CD14-positive monocyte (primary cell): ENCODE data around the gene CHAT. TPM values are rescaled to one million over a fixed set of nuclear protein-coding genes. Genes with fewer than 3 reads are reported as not detected.

Experiments used
- DNase-seq, 3 donors: peaks; one replicate each; pipeline ENCODE4 v3.0.0-alpha.2; 2011 to 2022
- H2AFZ ChIP-seq: 2 replicates; pipeline ENCODE4 v1.6.0; 2012; ENCODE audit warnings: mild to moderate bottlenecking, low read depth, low read length, inconsistent platforms; ENCODE audit not compliant: insufficient read depth, poor library complexity, severe bottlenecking
- H3K27ac ChIP-seq, 2 donors: 1 replicate in 1 of 2; 2 replicates in 1 of 2; pipeline ENCODE4 v1.5.1; 2012 to 2013; ENCODE audit warnings: low read length in 2 of 2, control low read depth in 1 of 2, inconsistent platforms in 1 of 2, low read depth in 1 of 2, mild to moderate bottlenecking in 1 of 2
- H3K27me3 ChIP-seq, 2 donors: one replicate each; pipeline versions ENCODE4 v1.6.0 to v1.6.1; 2011 to 2013; ENCODE audit warnings: low read length in 2 of 2; ENCODE audit not compliant: control insufficient read depth in 2 of 2, insufficient read depth in 2 of 2
- H3K36me3 ChIP-seq, 2 donors: replicated peaks in 1 of 2; 1 replicate in 1 of 2; 2 replicates in 1 of 2; pipeline versions ENCODE4 v1.5.1 to v1.6.1; 2012 to 2013; ENCODE audit warnings: low read length in 2 of 2, control low read depth in 1 of 2, inconsistent platforms in 1 of 2, mild to moderate bottlenecking in 1 of 2; ENCODE audit not compliant: insufficient read depth in 2 of 2, control insufficient read depth in 1 of 2
- H3K4me1 ChIP-seq, 2 donors: 1 replicate in 1 of 2; 2 replicates in 1 of 2; pipeline versions ENCODE4 v1.5.1 to v1.6.1; 2012 to 2013; ENCODE audit warnings: low read length in 2 of 2, control low read depth in 1 of 2, inconsistent platforms in 1 of 2, mild to moderate bottlenecking in 1 of 2, moderate library complexity in 1 of 2; ENCODE audit not compliant: insufficient read depth in 2 of 2, control insufficient read depth in 1 of 2
- H3K4me2 ChIP-seq: replicated peaks from 2 replicates; pipeline ENCODE3; 2012; ENCODE audit warnings: low read length, moderate library complexity, mild to moderate bottlenecking; ENCODE audit not compliant: poor library complexity, severe bottlenecking; ENCODE audit errors: extremely low read depth
- H3K4me3 ChIP-seq, 3 experiments: fragments of 200-600 bp in 1 of 3; sonication (generic) in 1 of 3; replicated peaks in 1 of 3; 1 replicate in 2 of 3; 2 replicates in 1 of 3; pipeline ENCODE4 v1.5.1; 2011 to 2013; ENCODE audit warnings: low read length in 3 of 3, mild to moderate bottlenecking in 3 of 3, control low read depth in 2 of 3, low read depth in 2 of 3, inconsistent platforms in 1 of 3, moderate library complexity in 1 of 3
- H3K79me2 ChIP-seq: 2 replicates; pipeline ENCODE4 v1.6.0; 2012; ENCODE audit warnings: mild to moderate bottlenecking, control low read depth, inconsistent platforms, low read length, moderate library complexity; ENCODE audit not compliant: insufficient read depth
- H3K9ac ChIP-seq: 2 replicates; pipeline ENCODE4 v1.6.0; 2017; ENCODE audit warnings: low read length, mild to moderate bottlenecking; ENCODE audit not compliant: insufficient read depth, poor library complexity, severe bottlenecking
- H3K9me3 ChIP-seq, 2 donors: replicated peaks in 1 of 2; 1 replicate in 1 of 2; 2 replicates in 1 of 2; pipeline versions ENCODE4 v1.5.1 to v1.6.1; 2012 to 2013; ENCODE audit warnings: low read length in 2 of 2, control low read depth in 1 of 2; ENCODE audit not compliant: control insufficient read depth in 1 of 2, insufficient read depth in 1 of 2
- H4K20me1 ChIP-seq: 2 replicates; pipeline ENCODE4 v1.6.0; 2012; ENCODE audit warnings: mild to moderate bottlenecking, low read length, control low read depth, moderate library complexity; ENCODE audit not compliant: insufficient read depth
- H3K27ac Mint-ChIP-seq, 7 donors: one replicate each; pipeline ENCODE4 v1.8.0; 2020; ENCODE audit warnings: mild to moderate bottlenecking in 7 of 7, mixed read lengths in 7 of 7, moderate library complexity in 6 of 7, inconsistent platforms in 2 of 7
- H3K27me3 Mint-ChIP-seq, 3 donors: one replicate each; pipeline ENCODE4 v1.8.0; 2021 to 2022; ENCODE audit warnings: low read depth in 3 of 3, mild to moderate bottlenecking in 3 of 3, mixed read lengths in 3 of 3, moderate library complexity in 3 of 3, inconsistent platforms in 1 of 3
- H3K36me3 Mint-ChIP-seq, 2 donors: one replicate each; pipeline ENCODE4 v1.8.0; 2020; ENCODE audit warnings: mixed read lengths in 2 of 2, inconsistent platforms in 1 of 2, mild to moderate bottlenecking in 1 of 2
- H3K4me1 Mint-ChIP-seq: one replicate; pipeline ENCODE4 v1.8.0; 2020; ENCODE audit warnings: mild to moderate bottlenecking, mixed read lengths
- H3K4me3 Mint-ChIP-seq, 2 donors: one replicate each; pipeline ENCODE4 v1.8.0; 2020; ENCODE audit warnings: mild to moderate bottlenecking in 2 of 2, mixed read lengths in 2 of 2, moderate library complexity in 1 of 2
- H3K9me3 Mint-ChIP-seq, 7 donors: one replicate each; pipeline ENCODE4 v1.8.0; 2020 to 2022; ENCODE audit warnings: mixed read lengths in 7 of 7, mild to moderate bottlenecking in 6 of 7, moderate library complexity in 6 of 7, inconsistent platforms in 2 of 7
- WGBS: methylation state at CpG from one replicate; pipeline ENCODE4 v1.1.5; 2013; ENCODE audit warnings: missing lambda C conversion rate; ENCODE audit not compliant: insufficient coverage; 5-methylcytosine and 5-hydroxymethylcytosine counted together
- intact Hi-C, 2 donors: fragments of 100-400 bp; cut with micrococcal nuclease; formaldehyde crosslinking; loops; one replicate each; pipeline versions ENCODE4 v1.15.0 to v1.15.1; 2023
- polyA plus RNA-seq, 3 donors: library from polyadenylated mRNA; depleted of rRNA in 1 of 3; unstranded in 2 of 3; stranded (reverse) in 1 of 3; fragments of 300-500 nt in 2 of 3; fragments of >200 nt in 1 of 3; fragmentation: Illumina TruSeq in 2 of 3; gene quantifications; 1 replicate in 2 of 3; 2 replicates in 1 of 3; pipeline ENCODE4 v1.2.3, GENCODE V29; 2012 to 2021
- TF ChIP-seq, protein P1 (sequence below): fragments of 200-600 bp; IDR thresholded peaks from one replicate; pipeline ENCODE4 v1.8.0; 2022; ENCODE audit warnings: antibody characterized with exemption, mild to moderate bottlenecking

CHAT gene
- polyA plus RNA-seq, 3 donors, result not detected

- DNase-seq, result no peak
- WGBS, result 89% methylated on average over 6 of the region's 8 CpGs
- Mint-ChIP-seq H3K27ac (no peak overlapping the region), H3K4me1 (no peaks in the 10 kb centered on the region), H3K36me3 (no peaks in the 10 kb centered on the region), H3K4me3 (no peak overlapping the region), H3K27me3 (peaks cover 22 to 32% (median 25%) of the 10 kb centered on the region in 3 donors), H3K9me3 (no peaks in the 10 kb centered on the region)
- no peak overlapping the region for H3K27ac ChIP-seq
- TF ChIP-seq, protein P1, sequence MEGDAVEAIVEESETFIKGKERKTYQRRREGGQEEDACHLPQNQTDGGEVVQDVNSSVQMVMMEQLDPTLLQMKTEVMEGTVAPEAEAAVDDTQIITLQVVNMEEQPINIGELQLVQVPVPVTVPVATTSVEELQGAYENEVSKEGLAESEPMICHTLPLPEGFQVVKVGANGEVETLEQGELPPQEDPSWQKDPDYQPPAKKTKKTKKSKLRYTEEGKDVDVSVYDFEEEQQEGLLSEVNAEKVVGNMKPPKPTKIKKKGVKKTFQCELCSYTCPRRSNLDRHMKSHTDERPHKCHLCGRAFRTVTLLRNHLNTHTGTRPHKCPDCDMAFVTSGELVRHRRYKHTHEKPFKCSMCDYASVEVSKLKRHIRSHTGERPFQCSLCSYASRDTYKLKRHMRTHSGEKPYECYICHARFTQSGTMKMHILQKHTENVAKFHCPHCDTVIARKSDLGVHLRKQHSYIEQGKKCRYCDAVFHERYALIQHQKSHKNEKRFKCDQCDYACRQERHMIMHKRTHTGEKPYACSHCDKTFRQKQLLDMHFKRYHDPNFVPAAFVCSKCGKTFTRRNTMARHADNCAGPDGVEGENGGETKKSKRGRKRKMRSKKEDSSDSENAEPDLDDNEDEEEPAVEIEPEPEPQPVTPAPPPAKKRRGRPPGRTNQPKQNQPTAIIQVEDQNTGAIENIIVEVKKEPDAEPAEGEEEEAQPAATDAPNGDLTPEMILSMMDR, result no peak
- intact Hi-C loops, result no loop called here
- H2AFZ ChIP-seq, result no peak overlapping the region
- no peaks in the 10 kb centered on the region for H4K20me1 ChIP-seq
- H3K4me3 ChIP-seq, result no peak overlapping the region
- H3K4me2 ChIP-seq, result no peak overlapping the region
- no peaks in the 10 kb centered on the region for H3K36me3 ChIP-seq
- no peaks in the 10 kb centered on the region for H3K79me2 ChIP-seq
- H3K4me1 ChIP-seq, result no peaks in the 10 kb centered on the region
- peaks cover 0 to 25% of the 10 kb centered on the region in 2 donors for H3K27me3 ChIP-seq
- no peaks in the 10 kb centered on the region for H3K9me3 ChIP-seq
- no peak overlapping the region for H3K9ac ChIP-seq
Observed at GRCh38 chr10:49634069-49634660, 20.3 kb downstream of the CHAT start.

DNA sequence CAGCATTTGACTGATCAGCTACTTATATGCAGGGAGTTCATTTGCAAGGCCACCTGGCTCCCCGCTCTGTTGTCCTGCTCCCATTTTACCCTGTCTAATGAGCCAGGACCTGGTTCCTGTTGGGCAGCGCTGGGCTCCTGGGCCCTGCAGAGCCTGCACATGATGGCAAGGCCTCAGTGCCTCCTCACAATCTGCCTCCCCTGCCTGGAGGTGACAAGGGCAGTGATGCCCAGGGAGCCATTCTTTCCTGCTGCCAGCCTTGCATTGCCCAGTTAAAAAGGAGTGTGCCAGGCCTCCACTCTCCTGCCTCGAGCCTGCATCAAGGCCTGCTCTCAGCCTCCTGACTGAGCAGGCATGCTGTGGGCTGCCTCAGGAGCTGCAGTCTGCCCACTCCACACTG, 28.5 kb downstream of the CHAT start:
- 87% methylated on average over 3 of the region's 3 CpGs for WGBS
- Histone ChIP-seq H3K4me1 (peaks cover 10 to 13% of the 10 kb centered on the region in 2 donors), H3K9me3 (no peaks in the 10 kb centered on the region), H3K4me3 (no peak overlapping the region), H3K27me3 (peaks cover 2 to 8% of the 10 kb centered on the region in 2 donors), H3K9ac (no peak overlapping the region), H3K79me2 (no peaks in the 10 kb centered on the region), H3K36me3 (no peaks in the 10 kb centered on the region), H3K27ac (no peak overlapping the region), H3K4me2 (no peak overlapping the region), H2AFZ (no peak overlapping the region), H4K20me1 (no peaks in the 10 kb centered on the region)
- Mint-ChIP-seq H3K36me3 (no peaks in the 10 kb centered on the region), H3K27ac (peak overlapping the region in 2 of 7 donors; percentile 28 to 34), H3K4me1 (peaks cover 18% of the 10 kb centered on the region), H3K27me3 (peaks cover 18 to 26% (median 19%) of the 10 kb centered on the region in 3 donors), H3K4me3 (no peak overlapping the region), H3K9me3 (peaks cover 0 to 4% (median 2%) of the 10 kb centered on the region in 7 donors)
- no peak for DNase-seq
- TF ChIP-seq, protein P1, result no peak
- intact Hi-C loops, result no loop called here
